Liver (tissue), 9 donors: ENCODE data around the gene CCDC137. TPM values are rescaled to one million over a fixed set of nuclear protein-coding genes. Genes with fewer than 3 reads are reported as not detected.
"Not testable (repeated sequence)": the region's sequence is repeated elsewhere in the genome, so short reads cannot be mapped to it uniquely, and the experiment has no call there.

Experiments
- DNase-seq: peaks from one replicate; pipeline ENCODE4 v3.0.0-alpha.2; 2017; ENCODE audit warnings: low spot score
- H3K27ac ChIP-seq, 2 donors: one replicate each; pipeline ENCODE4 v1.7.0; 2013; ENCODE audit warnings: inconsistent platforms in 2 of 2, low read length in 2 of 2, control low read depth in 1 of 2, low read depth in 1 of 2, mild to moderate bottlenecking in 1 of 2
- H3K27me3 ChIP-seq, 4 donors: one replicate each; pipeline versions ENCODE4 v1.6.1 to v1.7.0; 2013; ENCODE audit warnings: low read length in 3 of 4, inconsistent platforms in 1 of 4, mild to moderate bottlenecking in 1 of 4, moderate library complexity in 1 of 4; ENCODE audit not compliant: control insufficient read depth in 4 of 4, insufficient read depth in 4 of 4
- H3K36me3 ChIP-seq, 4 donors: one replicate each; pipeline versions ENCODE4 v1.6.1 to v1.7.0; 2013; ENCODE audit warnings: low read length in 3 of 4, mild to moderate bottlenecking in 3 of 4, low read depth in 1 of 4, moderate library complexity in 1 of 4; ENCODE audit not compliant: control insufficient read depth in 4 of 4, insufficient read depth in 3 of 4
- H3K4me1 ChIP-seq, 4 donors: one replicate each; pipeline versions ENCODE4 v1.6.1 to v1.7.0; 2013; ENCODE audit warnings: low read length in 3 of 4, mild to moderate bottlenecking in 3 of 4, moderate library complexity in 1 of 4; ENCODE audit not compliant: control insufficient read depth in 4 of 4, insufficient read depth in 4 of 4
- H3K4me3 ChIP-seq, 3 donors: one replicate each; pipeline versions ENCODE4 v1.6.1 to v1.7.0; 2013; ENCODE audit warnings: low read length in 3 of 3, control low read depth in 1 of 3, low read depth in 1 of 3, mild to moderate bottlenecking in 1 of 3
- H3K9ac ChIP-seq, 2 donors: one replicate each; pipeline ENCODE4 v1.7.0; 2013; ENCODE audit warnings: low read length in 2 of 2, mild to moderate bottlenecking in 2 of 2, moderate library complexity in 2 of 2, control low read depth in 1 of 2, low read depth in 1 of 2
- H3K9me3 ChIP-seq, 4 donors: one replicate each; pipeline versions ENCODE4 v1.6.1 to v1.7.0; 2013; ENCODE audit warnings: low read length in 3 of 4; ENCODE audit not compliant: control insufficient read depth in 4 of 4
- ATF3 ChIP-seq: IDR thresholded peaks from 2 replicates; pipeline ENCODE4 v1.6.1; 2016; ENCODE audit warnings: antibody characterized with exemption
- CTCF ChIP-seq: fragments of 150-350 bp; IDR thresholded peaks from 2 replicates; pipeline ENCODE4 v1.5.1; 2017; ENCODE audit warnings: improper control_type of control experiment, low read depth, low read length; ENCODE audit not compliant: missing input control
- EGR1 ChIP-seq, 2 donors: IDR thresholded peaks; 2 replicates each; pipeline ENCODE4 v1.6.1; 2016 to 2018; ENCODE audit warnings: antibody characterized with exemption in 2 of 2, low read depth in 2 of 2
- FOXA1 ChIP-seq: IDR thresholded peaks from 2 replicates; pipeline ENCODE4 v1.6.1; 2016; ENCODE audit warnings: antibody characterized with exemption
- FOXA2 ChIP-seq: IDR thresholded peaks from 2 replicates; pipeline ENCODE4 v1.6.1; 2016; ENCODE audit warnings: antibody characterized with exemption
- GABPA ChIP-seq, 2 donors: IDR thresholded peaks in 1 of 2; conservative IDR thresholded peaks in 1 of 2; 2 replicates each; pipeline ENCODE4 v1.6.1; 2016; ENCODE audit warnings: antibody characterized with exemption in 2 of 2, mild to moderate bottlenecking in 1 of 2, moderate library complexity in 1 of 2
- HNF4A ChIP-seq, 2 donors: conservative IDR thresholded peaks; 2 replicates each; pipeline ENCODE4 v1.6.1; 2016; ENCODE audit warnings: antibody characterized with exemption in 2 of 2, mild to moderate bottlenecking in 2 of 2
- HNF4G ChIP-seq: IDR thresholded peaks from 2 replicates; pipeline ENCODE4 v1.6.1; 2016; ENCODE audit warnings: antibody characterized with exemption
- JUND ChIP-seq, 2 donors: IDR thresholded peaks; 2 replicates each; pipeline ENCODE4 v1.6.1; 2016; ENCODE audit warnings: antibody characterized with exemption in 2 of 2
- NR2F2 ChIP-seq: IDR thresholded peaks from 2 replicates; pipeline ENCODE4 v1.6.1; 2016; ENCODE audit warnings: antibody characterized with exemption
- RAD21 ChIP-seq, 2 donors: IDR thresholded peaks; 2 replicates each; pipeline ENCODE4 v1.6.1; 2016; ENCODE audit warnings: antibody characterized with exemption in 2 of 2, mild to moderate bottlenecking in 2 of 2
- RXRA ChIP-seq, 2 donors: IDR thresholded peaks; 2 replicates each; pipeline ENCODE4 v1.6.1; 2017 to 2018; ENCODE audit warnings: antibody characterized with exemption in 2 of 2, mild to moderate bottlenecking in 1 of 2
- SP1 ChIP-seq: IDR thresholded peaks from 2 replicates; pipeline ENCODE4 v1.6.1; 2018; ENCODE audit warnings: antibody characterized with exemption, mild to moderate bottlenecking
- TAF1 ChIP-seq: conservative IDR thresholded peaks from 2 replicates; pipeline ENCODE4 v1.6.1; 2016; ENCODE audit warnings: antibody characterized with exemption, mild to moderate bottlenecking
- YY1 ChIP-seq: IDR thresholded peaks from 2 replicates; pipeline ENCODE4 v1.6.1; 2016; ENCODE audit warnings: antibody characterized with exemption, mild to moderate bottlenecking
- WGBS: extraction: QIAGEN DNeasy Blood & Tissue Kit; methylation state at CpG from one replicate; pipeline ENCODE4 v1.1.7; 2013; 5-methylcytosine and 5-hydroxymethylcytosine counted together
- polyA plus RNA-seq, 2 donors: library from polyadenylated mRNA; stranded (reverse) in 1 of 2; unstranded in 1 of 2; fragments of 200-250 nt in 1 of 2; fragments of >200 nt in 1 of 2; fragmentation: Nextera tagmentation in 1 of 2; extraction: Ambion mirVana in 1 of 2; gene quantifications; one replicate each; pipeline versions ENCODE4 v1.2.1 to v1.2.3, GENCODE V29; 2013 to 2015
- total RNA-seq, 2 donors: library from RNA; depleted of rRNA; stranded (reverse); fragments of >200 nt; gene quantifications; one replicate each; pipeline ENCODE4 v1.2.3, GENCODE V29; 2014
- TF ChIP-seq, protein P1 (sequence below): IDR thresholded peaks from 2 replicates; pipeline ENCODE4 v1.6.1; 2016; ENCODE audit warnings: antibody characterized with exemption
- TF ChIP-seq, protein P2 (sequence below): IDR thresholded peaks from 2 replicates; pipeline ENCODE4 v1.6.1; 2016; ENCODE audit warnings: antibody characterized with exemption, mild to moderate bottlenecking
- TF ChIP-seq, protein P3 (sequence below): IDR thresholded peaks from 2 replicates; pipeline ENCODE4 v1.6.1; 2016; ENCODE audit warnings: antibody characterized with exemption
- donor health status: healthy.
- donor health status: healthy.
- donor health status: healthy.
- donor health status: healthy.
- donor health status: healthy.

CCDC137 gene
- total and polyA plus RNA-seq, 4 donors, result 4.3 to 6.9 (median 5.2) TPM

DNA sequence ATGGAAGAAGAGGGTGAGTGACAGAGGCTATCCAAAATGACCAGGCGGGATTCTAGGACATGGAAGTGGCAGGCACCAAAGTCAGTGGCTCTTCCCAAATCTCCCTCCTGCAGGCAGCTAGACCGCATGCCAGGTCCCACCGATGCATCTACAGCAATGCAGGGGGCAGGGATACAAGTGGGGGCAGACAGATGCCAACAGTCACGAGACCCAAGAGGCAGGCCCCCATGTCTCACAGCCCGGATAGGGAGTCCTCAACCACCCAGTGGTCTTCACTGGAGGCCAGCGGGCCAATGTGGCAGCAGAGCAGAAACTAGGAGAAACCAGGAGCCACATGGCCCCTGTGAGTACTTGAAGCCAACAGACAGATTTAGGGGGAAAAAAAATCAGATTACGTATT is 49.7 kb upstream of the CCDC137 start:
- no peaks in the 10 kb centered on the region for H3K27me3 ChIP-seq
- no peak for DNase-seq
- no peak overlapping the region for H3K9ac ChIP-seq
- no peak overlapping the region for H3K4me3 ChIP-seq
- WGBS, result 48% methylated on average over 7 of the region's 7 CpGs
- no peak for TF ChIP-seq EGR1 (IDR thresholded peaks at IDR 0.05; ENCODE audit: low read depth in 2 of 2)
- no peak for TF ChIP-seq FOXA1
- TF ChIP-seq, protein P1, sequence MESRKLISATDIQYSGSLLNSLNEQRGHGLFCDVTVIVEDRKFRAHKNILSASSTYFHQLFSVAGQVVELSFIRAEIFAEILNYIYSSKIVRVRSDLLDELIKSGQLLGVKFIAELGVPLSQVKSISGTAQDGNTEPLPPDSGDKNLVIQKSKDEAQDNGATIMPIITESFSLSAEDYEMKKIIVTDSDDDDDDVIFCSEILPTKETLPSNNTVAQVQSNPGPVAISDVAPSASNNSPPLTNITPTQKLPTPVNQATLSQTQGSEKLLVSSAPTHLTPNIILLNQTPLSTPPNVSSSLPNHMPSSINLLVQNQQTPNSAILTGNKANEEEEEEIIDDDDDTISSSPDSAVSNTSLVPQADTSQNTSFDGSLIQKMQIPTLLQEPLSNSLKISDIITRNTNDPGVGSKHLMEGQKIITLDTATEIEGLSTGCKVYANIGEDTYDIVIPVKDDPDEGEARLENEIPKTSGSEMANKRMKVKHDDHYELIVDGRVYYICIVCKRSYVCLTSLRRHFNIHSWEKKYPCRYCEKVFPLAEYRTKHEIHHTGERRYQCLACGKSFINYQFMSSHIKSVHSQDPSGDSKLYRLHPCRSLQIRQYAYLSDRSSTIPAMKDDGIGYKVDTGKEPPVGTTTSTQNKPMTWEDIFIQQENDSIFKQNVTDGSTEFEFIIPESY, result no peak
- TF ChIP-seq GABPA (IDR thresholded peaks at IDR 0.05 in 1 of 2, conservative IDR thresholded peaks at IDR 0.05 in 1 of 2), result no peak
- no peak for TF ChIP-seq NR2F2
- no peak for TF ChIP-seq CTCF
- TF ChIP-seq SP1, result no peak
- TF ChIP-seq TAF1, result no peak
- no peak for TF ChIP-seq YY1
- TF ChIP-seq, protein P2, sequence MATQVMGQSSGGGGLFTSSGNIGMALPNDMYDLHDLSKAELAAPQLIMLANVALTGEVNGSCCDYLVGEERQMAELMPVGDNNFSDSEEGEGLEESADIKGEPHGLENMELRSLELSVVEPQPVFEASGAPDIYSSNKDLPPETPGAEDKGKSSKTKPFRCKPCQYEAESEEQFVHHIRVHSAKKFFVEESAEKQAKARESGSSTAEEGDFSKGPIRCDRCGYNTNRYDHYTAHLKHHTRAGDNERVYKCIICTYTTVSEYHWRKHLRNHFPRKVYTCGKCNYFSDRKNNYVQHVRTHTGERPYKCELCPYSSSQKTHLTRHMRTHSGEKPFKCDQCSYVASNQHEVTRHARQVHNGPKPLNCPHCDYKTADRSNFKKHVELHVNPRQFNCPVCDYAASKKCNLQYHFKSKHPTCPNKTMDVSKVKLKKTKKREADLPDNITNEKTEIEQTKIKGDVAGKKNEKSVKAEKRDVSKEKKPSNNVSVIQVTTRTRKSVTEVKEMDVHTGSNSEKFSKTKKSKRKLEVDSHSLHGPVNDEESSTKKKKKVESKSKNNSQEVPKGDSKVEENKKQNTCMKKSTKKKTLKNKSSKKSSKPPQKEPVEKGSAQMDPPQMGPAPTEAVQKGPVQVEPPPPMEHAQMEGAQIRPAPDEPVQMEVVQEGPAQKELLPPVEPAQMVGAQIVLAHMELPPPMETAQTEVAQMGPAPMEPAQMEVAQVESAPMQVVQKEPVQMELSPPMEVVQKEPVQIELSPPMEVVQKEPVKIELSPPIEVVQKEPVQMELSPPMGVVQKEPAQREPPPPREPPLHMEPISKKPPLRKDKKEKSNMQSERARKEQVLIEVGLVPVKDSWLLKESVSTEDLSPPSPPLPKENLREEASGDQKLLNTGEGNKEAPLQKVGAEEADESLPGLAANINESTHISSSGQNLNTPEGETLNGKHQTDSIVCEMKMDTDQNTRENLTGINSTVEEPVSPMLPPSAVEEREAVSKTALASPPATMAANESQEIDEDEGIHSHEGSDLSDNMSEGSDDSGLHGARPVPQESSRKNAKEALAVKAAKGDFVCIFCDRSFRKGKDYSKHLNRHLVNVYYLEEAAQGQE, result no peak
- TF ChIP-seq RAD21 (IDR thresholded peaks at IDR 0.05), result no peak
- TF ChIP-seq HNF4A (conservative IDR thresholded peaks at IDR 0.05), result no peak
- no peak for TF ChIP-seq HNF4G
- TF ChIP-seq RXRA (IDR thresholded peaks at IDR 0.05), result no peak
- no peak for TF ChIP-seq JUND (IDR thresholded peaks at IDR 0.05)
- TF ChIP-seq FOXA2, result no peak
- TF ChIP-seq ATF3, result no peak
- TF ChIP-seq, protein P3, sequence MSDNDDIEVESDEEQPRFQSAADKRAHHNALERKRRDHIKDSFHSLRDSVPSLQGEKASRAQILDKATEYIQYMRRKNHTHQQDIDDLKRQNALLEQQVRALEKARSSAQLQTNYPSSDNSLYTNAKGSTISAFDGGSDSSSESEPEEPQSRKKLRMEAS, result no peak
- peaks cover 2 to 15% (median 9%) of the 10 kb centered on the region in 4 donors for H3K4me1 ChIP-seq
- no peaks in the 10 kb centered on the region for H3K9me3 ChIP-seq
- no peak overlapping the region for H3K27ac ChIP-seq
- peaks cover 14 to 46% (median 36%) of the 10 kb centered on the region in 4 donors for H3K36me3 ChIP-seq

DNA sequence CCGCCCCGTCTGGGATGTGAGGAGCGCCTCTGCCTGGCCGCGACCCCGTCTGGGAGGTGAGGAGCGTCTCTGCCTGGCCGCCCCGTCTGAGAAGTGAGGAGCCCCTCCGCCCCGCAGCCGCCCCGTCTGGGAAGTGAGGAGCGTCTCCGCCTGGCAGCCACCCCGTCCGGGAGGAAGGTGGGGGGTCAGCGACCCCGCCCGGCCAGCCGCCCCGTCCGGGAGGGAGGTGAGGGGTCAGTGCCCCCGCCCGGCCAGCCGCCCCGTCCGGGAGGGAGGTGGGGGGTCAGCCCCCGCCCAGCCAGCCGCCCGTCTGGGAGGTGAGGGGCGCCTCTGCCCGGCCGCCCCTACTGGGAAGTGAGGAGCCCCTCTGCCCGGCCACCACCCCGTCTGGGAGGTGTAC is 48.2 kb upstream of the CCDC137 start:
- H3K36me3 ChIP-seq, result peaks cover 15 to 34% (median 28%) of the 10 kb centered on the region in 4 donors

More for the DNA sequence above, 48.2 kb upstream of the CCDC137 start:
- 94% methylated on average over 29 of the region's 36 CpGs for WGBS
- not testable (repeated sequence) for H3K9me3 ChIP-seq, H3K27me3 ChIP-seq, H3K27ac ChIP-seq, H3K4me3 ChIP-seq, DNase-seq, H3K9ac ChIP-seq
- peaks cover 7 to 22% (median 11%) of the 10 kb centered on the region in 4 donors for H3K4me1 ChIP-seq
